Subcutaneous abdominal adipose tissue (tissue), 5 donors: ENCODE results near the gene ATG7.
A peak's percentile ranks its signal among the peaks of the same experiment; 100 is the strongest.

Experiments used
- H3K27ac ChIP-seq: one replicate; pipeline ENCODE4 v1.7.0; 2013; ENCODE audit warnings: low read depth, mild to moderate bottlenecking, inconsistent platforms, low read length, moderate library complexity
- H3K27me3 ChIP-seq, 5 donors: one replicate each; pipeline ENCODE4 v1.7.0; 2013; ENCODE audit warnings: low read length in 5 of 5, inconsistent platforms in 1 of 5; ENCODE audit not compliant: control insufficient read depth in 5 of 5, insufficient read depth in 4 of 5
- H3K36me3 ChIP-seq, 5 donors: one replicate each; pipeline ENCODE4 v1.7.0; 2013; ENCODE audit warnings: low read length in 5 of 5; ENCODE audit not compliant: control insufficient read depth in 5 of 5, insufficient read depth in 5 of 5
- H3K4me1 ChIP-seq, 5 donors: one replicate each; pipeline ENCODE4 v1.7.0; 2013; ENCODE audit warnings: low read length in 5 of 5, mild to moderate bottlenecking in 3 of 5, moderate library complexity in 1 of 5; ENCODE audit not compliant: control insufficient read depth in 5 of 5, insufficient read depth in 5 of 5
- H3K4me3 ChIP-seq, 5 donors: one replicate each; pipeline ENCODE4 v1.7.0; 2013; ENCODE audit warnings: low read length in 5 of 5, low read depth in 1 of 5
- H3K9ac ChIP-seq, 5 donors: one replicate each; pipeline ENCODE4 v1.7.0; 2013; ENCODE audit warnings: low read length in 5 of 5, mild to moderate bottlenecking in 4 of 5, moderate library complexity in 3 of 5
- H3K9me3 ChIP-seq, 5 donors: one replicate each; pipeline ENCODE4 v1.7.0; 2013; ENCODE audit warnings: low read length in 5 of 5; ENCODE audit not compliant: control insufficient read depth in 5 of 5
- donor health status: healthy.
- donor health status: healthy.
- donor health status: healthy.
- donor health status: healthy.
- donor health status: healthy.

ATG7 gene

DNA sequence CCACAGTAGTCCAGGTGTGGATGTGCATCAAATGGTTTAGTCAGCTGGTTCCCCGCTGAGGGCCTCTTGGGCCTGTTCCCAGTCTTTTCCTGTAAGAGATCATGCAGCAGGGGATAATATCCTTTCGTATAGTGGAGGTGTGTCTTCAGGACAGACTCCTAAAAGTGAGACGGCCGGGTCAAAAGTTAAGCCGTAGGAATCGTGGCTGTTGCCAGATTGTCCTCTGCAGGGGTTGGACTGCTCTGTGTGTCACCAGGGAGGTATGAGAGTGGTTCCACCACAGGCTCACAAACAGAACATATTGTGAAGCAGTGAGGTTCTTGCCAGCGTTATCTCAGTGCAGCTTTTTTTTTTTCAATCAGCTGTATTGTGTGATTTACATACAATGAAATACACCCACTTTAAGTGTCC lies 276.5 kb downstream of the ATG7 start:
- Histone ChIP-seq H3K4me3 (no peak overlapping the region), H3K27me3 (no peaks in the 10 kb centered on the region), H3K36me3 (peaks cover 0 to 5% (median 0%) of the 10 kb centered on the region in 5 donors), H3K27ac (no peak overlapping the region), H3K9me3 (peaks cover 0 to 9% (median 7%) of the 10 kb centered on the region in 5 donors), H3K9ac (no peak overlapping the region), H3K4me1 (peaks cover 0 to 33% (median 26%) of the 10 kb centered on the region in 5 donors)

DNA sequence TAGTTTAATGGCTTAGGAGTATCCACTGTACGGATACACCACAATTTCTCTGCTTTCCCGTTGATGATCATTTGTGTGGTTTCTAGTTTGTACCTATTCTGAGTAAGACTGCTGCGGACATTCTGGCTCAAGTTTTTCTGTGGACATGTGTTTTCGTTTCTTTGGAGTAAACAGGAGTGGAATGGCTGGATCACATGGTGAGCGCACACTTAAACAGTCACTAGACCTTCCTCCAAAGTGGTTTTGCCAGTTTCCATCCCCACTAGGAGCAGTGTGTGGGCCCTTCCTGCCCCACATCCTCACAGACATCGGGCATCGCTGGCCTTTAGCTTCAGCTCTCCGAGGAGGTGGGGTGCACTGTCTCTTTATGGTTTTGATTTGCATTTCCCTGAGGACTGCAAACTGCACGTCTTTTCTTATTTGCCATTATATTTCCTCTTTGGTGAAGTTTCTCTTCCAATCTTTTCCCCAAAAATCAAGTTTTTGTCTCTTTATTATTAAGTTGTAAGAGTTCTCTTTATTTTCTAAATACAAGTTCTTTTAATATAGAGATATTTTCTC lies 277.5 kb downstream of the ATG7 start:
- peaks cover 0 to 4% (median 0%) of the 10 kb centered on the region in 5 donors for H3K9me3 ChIP-seq
- peaks cover 0 to 11% (median 7%) of the 10 kb centered on the region in 5 donors for H3K36me3 ChIP-seq
- H3K4me1 ChIP-seq: peaks cover 0 to 32% (median 27%) of the 10 kb centered on the region in 5 donors
- H3K4me3 ChIP-seq: no peak overlapping the region
- no peak overlapping the region for H3K27ac ChIP-seq
- H3K27me3 ChIP-seq: no peaks in the 10 kb centered on the region
- H3K9ac ChIP-seq: no peak overlapping the region

DNA sequence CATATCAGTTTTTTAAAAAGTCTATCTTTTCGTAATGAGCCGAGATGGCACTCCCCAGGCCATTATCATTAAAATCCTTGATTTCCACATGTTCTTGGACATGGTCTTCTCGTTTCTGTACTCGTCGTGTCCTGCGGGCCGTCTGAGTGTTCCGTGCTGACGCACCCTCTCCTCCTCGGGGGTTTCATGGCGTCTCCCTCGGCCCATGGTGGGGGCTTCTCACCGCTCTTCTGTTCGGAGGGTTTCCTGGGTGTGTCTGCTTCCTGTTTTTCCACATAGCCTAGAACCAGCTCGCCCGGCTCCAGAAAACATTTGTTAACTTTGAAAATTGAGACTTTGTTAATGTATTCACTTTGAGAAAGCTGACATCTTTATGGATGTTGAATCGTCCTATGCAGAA lies 278.8 kb downstream of the ATG7 start:
- peaks cover 0 to 30% (median 19%) of the 10 kb centered on the region in 5 donors for H3K4me1 ChIP-seq
- no peak overlapping the region for H3K9ac ChIP-seq
- H3K9me3 ChIP-seq: peaks cover 0 to 4% (median 0%) of the 10 kb centered on the region in 5 donors
- peak overlapping the region; percentile 28 for H3K27ac ChIP-seq
- peaks cover 0 to 25% (median 20%) of the 10 kb centered on the region in 5 donors for H3K36me3 ChIP-seq
- no peaks in the 10 kb centered on the region for H3K27me3 ChIP-seq
- H3K4me3 ChIP-seq: peak overlapping the region in 2 of 5 donors; percentile 34 to 41

DNA sequence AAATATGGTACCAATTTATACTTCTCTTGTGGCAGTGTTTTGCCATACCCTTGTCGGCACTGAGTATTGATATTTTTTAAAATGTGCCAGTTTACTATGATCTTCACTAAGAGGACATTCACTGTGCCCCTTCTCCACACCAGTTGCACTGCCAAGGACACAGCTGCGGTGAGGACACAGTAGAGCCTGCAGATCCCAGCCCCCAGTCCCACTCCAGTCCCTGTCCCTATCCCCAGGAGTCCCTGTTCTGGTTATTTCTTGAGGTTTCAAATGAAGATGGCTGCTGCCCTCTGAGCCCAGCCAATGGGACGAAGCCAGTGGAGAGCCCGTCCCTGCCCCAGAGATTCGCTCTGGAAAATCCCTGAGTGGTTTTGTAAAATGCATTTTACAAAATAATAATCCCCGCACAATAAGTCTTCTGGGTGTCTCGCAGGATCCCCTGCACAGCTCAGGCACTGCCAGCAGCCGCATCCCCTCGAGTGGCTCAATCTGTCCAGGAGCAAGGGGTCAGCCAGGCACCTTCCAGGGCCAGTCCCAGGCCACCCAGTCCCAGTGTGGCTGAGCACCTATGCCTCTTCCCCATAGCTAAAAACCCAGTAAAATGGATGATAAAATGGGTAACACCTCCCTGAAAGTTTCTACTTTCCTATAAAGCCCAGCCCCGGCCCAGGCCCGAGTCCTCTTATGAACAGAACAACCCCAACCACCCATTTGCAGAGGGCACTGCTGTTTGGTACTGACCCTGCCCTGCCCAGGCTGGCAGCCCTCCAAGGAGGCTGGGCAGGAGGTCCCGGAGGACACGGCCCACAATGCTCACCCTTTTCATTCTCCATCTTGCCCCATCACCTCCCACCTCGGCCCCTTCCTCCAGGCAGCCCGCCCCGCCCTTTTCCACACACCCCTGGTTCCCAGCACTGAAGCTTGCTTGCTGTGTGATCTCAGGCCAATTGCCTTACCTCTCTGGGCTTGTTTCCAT lies 280.4 kb downstream of the ATG7 start:
- Histone ChIP-seq H3K9me3 (peaks cover 0 to 1% (median 0%) of the 10 kb centered on the region in 5 donors), H3K9ac (no peak overlapping the region), H3K27me3 (no peaks in the 10 kb centered on the region), H3K27ac (no peak overlapping the region), H3K4me3 (no peak overlapping the region), H3K4me1 (peaks cover 0 to 40% (median 28%) of the 10 kb centered on the region in 5 donors), H3K36me3 (peaks cover 0 to 34% (median 33%) of the 10 kb centered on the region in 5 donors)

DNA sequence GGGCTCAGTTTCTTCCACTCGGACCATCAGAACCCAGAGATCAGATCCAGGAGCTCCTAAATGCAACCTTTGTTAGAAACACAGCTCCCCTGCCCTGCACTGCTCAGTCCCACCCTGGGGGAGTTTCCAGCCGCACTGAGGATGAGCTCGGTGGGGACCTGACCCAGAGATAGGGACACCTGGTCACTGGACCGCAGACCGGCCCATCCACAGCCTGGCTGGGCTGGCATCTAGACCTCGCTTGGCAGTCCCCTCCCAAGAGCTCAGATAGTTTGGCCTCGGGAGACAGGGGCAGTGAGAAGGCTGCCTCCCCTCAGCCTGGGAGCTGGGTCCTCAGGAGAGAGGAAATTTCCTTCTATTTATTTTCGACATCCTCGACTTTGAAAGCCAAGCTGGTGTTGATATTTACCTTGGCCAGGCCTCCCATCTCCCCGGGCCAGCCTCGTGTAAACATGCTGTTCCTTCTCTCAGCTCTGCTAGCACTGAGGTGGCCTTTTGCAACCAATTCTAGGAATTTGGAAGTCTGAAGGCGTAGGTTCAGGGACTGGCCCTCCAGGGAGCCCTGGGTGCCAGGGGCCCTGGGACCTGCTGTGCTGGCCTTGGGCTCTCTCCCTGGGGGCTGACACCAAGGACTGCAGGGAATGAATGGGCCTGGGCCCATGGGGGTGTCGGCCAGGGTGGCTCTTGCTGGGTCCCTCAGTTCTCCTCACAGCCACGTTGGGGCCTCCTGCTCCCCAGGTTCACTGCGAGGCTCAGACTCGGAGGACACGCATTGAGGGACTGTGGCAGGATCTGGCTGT lies 281.4 kb downstream of the ATG7 start:
- Histone ChIP-seq H3K4me1 (peaks cover 0 to 44% (median 28%) of the 10 kb centered on the region in 5 donors), H3K27me3 (no peaks in the 10 kb centered on the region), H3K4me3 (no peak overlapping the region), H3K9ac (peak overlapping the region in 1 of 5 donors; percentile 43), H3K27ac (peak overlapping the region; percentile 30), H3K9me3 (no peaks in the 10 kb centered on the region), H3K36me3 (peaks cover 0 to 44% (median 41%) of the 10 kb centered on the region in 5 donors)

DNA sequence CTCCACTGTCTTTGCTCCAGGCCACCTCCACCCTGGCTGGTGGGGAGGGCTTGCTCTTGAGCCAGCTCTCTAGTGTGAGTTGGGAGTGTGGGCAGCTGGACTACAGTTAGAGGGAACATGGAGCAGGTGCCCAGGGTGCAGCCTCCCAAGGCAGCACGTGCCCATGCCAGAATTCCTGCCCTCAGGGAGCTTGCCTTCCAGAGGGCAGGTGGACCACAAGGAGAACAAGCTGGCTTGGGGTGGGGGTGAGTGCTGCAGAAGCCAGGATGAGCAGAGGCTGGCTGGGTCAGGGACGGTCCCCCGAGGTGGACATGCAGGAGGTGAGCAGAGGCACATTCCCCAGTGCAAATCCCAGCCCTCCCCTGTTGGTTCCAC lies 282.0 kb downstream of the ATG7 start:
- H3K9ac ChIP-seq: peak overlapping the region in 1 of 5 donors; percentile 43
- H3K9me3 ChIP-seq: no peaks in the 10 kb centered on the region
- peak overlapping the region; percentile 30 for H3K27ac ChIP-seq
- H3K27me3 ChIP-seq: no peaks in the 10 kb centered on the region
- H3K4me3 ChIP-seq: no peak overlapping the region
- H3K4me1 ChIP-seq: peaks cover 0 to 44% (median 25%) of the 10 kb centered on the region in 5 donors
- H3K36me3 ChIP-seq: peaks cover 0 to 50% (median 47%) of the 10 kb centered on the region in 5 donors

DNA sequence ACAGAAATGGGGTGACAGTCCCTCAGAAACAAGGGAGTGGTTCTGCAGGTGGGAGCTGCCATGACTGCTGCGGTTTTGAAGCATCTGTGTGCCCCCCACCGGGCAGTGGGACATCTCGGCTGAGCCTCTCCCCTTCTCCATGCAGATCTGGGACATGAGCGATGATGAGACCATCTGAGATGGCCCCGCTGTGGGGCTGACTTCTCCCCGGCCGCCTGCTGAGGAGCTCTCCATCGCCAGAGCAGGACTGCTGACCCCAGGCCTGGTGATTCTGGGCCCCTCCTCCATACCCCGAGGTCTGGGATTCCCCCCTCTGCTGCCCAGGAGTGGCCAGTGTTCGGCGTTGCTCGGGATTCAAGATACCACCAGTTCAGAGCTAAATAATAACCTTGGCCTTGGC lies 282.5 kb downstream of the ATG7 start:
- Histone ChIP-seq H3K27ac (peak overlapping the region; percentile 30), H3K36me3 (peaks cover 0 to 54% (median 52%) of the 10 kb centered on the region in 5 donors), H3K27me3 (no peaks in the 10 kb centered on the region), H3K9ac (no peak overlapping the region), H3K4me1 (peaks cover 0 to 46% (median 27%) of the 10 kb centered on the region in 5 donors), H3K9me3 (no peaks in the 10 kb centered on the region), H3K4me3 (no peak overlapping the region)

DNA sequence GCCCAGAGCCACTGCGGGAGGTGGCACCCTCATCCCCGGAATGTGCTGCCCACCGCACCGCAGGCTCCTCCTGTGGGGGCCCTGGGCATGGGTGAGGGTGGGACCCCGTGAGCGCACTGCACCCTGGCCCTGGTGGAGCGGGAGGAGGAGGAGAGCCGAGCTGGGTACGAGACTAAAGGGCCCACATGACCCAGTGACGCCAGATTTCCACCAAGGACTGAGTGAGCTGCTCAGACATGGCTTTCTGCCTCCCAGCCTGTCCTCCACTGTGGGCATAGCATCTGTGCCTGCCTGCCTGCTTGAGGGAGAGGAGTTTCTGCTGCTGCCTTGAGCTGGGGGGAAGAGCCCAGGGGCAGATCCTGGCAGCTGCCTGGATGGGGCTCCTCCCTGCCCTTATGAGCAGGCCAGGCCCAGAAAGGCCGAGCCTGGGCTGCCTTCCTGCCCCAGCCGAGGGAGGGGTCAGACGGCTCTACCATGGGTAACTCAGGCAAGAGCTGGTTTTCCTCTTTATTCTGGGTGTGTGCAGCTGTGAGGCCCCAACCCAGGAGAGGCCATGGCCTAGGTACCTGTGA lies 283.1 kb downstream of the ATG7 start:
- Histone ChIP-seq H3K27me3 (no peaks in the 10 kb centered on the region), H3K9ac (peak overlapping the region in 1 of 5 donors; percentile 28), H3K4me3 (no peak overlapping the region), H3K36me3 (peaks cover 0 to 58% (median 54%) of the 10 kb centered on the region in 5 donors), H3K4me1 (peaks cover 0 to 51% (median 34%) of the 10 kb centered on the region in 5 donors), H3K9me3 (no peaks in the 10 kb centered on the region), H3K27ac (peak overlapping the region; percentile 6)

DNA sequence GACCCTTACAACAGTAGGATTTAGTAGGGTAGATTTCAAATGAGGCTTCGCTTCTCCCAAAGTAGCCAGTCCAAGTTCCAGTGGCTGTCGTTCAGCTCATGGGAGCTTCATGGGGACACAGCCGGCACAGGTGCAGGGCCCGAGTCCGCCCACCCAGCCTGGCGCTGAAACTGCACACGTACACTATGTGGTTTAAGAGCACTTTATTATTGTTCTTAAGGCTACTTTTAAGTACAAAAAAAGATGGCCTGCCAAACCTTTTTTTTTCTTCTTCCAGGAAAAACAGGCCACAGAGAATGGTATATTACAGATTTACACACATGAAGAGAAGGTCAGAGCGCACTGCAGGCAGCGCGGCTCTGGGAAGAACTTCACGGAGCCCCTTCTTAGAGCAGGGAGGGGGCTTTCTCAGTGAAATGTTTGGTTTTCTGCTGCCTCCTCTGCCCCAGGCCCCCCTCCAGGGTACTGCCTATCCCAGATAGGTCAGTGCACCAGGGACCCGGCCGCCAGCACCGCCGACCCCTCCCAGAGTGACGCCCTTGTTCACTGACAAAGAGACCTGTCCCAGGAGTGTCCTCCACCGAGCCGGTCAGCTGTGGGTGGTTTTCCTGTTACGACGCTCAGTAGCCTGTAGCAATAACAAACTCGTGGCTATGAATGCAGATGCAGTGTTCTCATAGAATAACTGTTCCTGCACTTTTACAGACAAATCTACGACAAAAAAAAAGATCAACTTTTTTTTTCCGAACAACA lies 283.9 kb downstream of the ATG7 start:
- Histone ChIP-seq H3K9ac (no peak overlapping the region), H3K4me3 (no peak overlapping the region), H3K27ac (peak overlapping the region; percentile 6), H3K4me1 (peaks cover 0 to 52% (median 40%) of the 10 kb centered on the region in 5 donors), H3K9me3 (no peaks in the 10 kb centered on the region), H3K36me3 (peaks cover 0 to 64% (median 54%) of the 10 kb centered on the region in 5 donors), H3K27me3 (no peaks in the 10 kb centered on the region)
